ENCODE results near the gene ELAPOR2. TPM values are rescaled to one million over a fixed set of nuclear protein-coding genes. Genes with fewer than 3 reads are reported as not detected.

ELAPOR2 gene
- total and polyA plus RNA-seq, 2 of the 4 experiments (the other 2 are of a cell fraction) = 0.62 to 1.3 TPM

- ChIA-PET CTCF (no interaction called here), POLR2A (ENCODE audit: unreplicated experiment) (no interaction called here)
- Histone ChIP-seq H2BK120ac (ENCODE audit: low read depth, low read length) (no peak overlapping the region), H3K14ac (replicated peaks; ENCODE audit: low read depth, low read length) (no peak overlapping the region), H3K4me1 (ENCODE audit: control insufficient read depth, insufficient read depth, low read length) (peaks cover 1% of the 10 kb centered on the region; the same call in 1 of the 2 replicates), H2AK9ac (replicated peaks; ENCODE audit: low read depth, low read length, poor library complexity) (no peak overlapping the region), H3K79me1 (ENCODE audit: low read depth in 1 of 2, low read length in 2 of 2) (no peaks in the 10 kb centered on the region), H3K4me2 (ENCODE audit: low read depth, low read length) (no peak overlapping the region), H3K27me3 (ENCODE audit: control insufficient read depth, insufficient read depth, low read length) (peaks cover 9% of the 10 kb centered on the region), H3K23ac (ENCODE audit: low read depth, low read length) (no peak overlapping the region), H3K4me3 (ENCODE audit: insufficient read depth, low read depth, low read length) (no peak overlapping the region), H3K4ac (ENCODE audit: low read depth, low read length) (no peak overlapping the region), H3K18ac (ENCODE audit: low read depth, low read length) (no peak overlapping the region), H3K27ac (ENCODE audit: insufficient read depth, low read length) (no peak overlapping the region), H2AFZ (replicated peaks; ENCODE audit: low read length, poor library complexity) (no peak overlapping the region), H4K5ac (ENCODE audit: low read depth, low read length) (no peak overlapping the region), H3K36me3 (ENCODE audit: control insufficient read depth, insufficient read depth, low read length) (no peaks in the 10 kb centered on the region), H2BK5ac (ENCODE audit: low read depth, low read length, poor library complexity, severe bottlenecking) (no peak overlapping the region), H4K8ac (ENCODE audit: low read depth in 2 of 2, low read length in 2 of 2) (no peak overlapping the region), H2BK15ac (ENCODE audit: low read depth, low read length) (no peak overlapping the region), H3K9me3 (ENCODE audit: control insufficient read depth, insufficient read depth, low read length) (no peaks in the 10 kb centered on the region), H3K9ac (ENCODE audit: low read depth, low read length) (no peak overlapping the region), H4K91ac (ENCODE audit: insufficient read depth, low read depth, low read length) (no peak overlapping the region), H2AK5ac (ENCODE audit: low read depth, low read length) (no peak overlapping the region), H3K9me1 (ENCODE audit: insufficient read depth, low read length) (no peaks in the 10 kb centered on the region), H4K20me1 (ENCODE audit: insufficient read depth, low read length) (no peaks in the 10 kb centered on the region), H3K56ac (ENCODE audit: extremely low read depth, insufficient read depth, low read length) (no peak overlapping the region), H2BK20ac (ENCODE audit: low read depth, low read length) (no peak overlapping the region)
- BruUV-seq (replicated peaks) = no TSS peak
- ATAC-seq (ENCODE audit: low read depth) (no peak), DNase-seq (no peak)
- WGBS, 2 experiments (ENCODE audit: extremely low coverage in 2 of 2, insufficient read length in 1 of 2) = no CpG with 5 or more reads among the region's 2 CpGs
- intact Hi-C loops (cut with micrococcal nuclease) = no loop called here
- dilution Hi-C loops (cut with HindIII; ENCODE audit: low sequenced_read_pairs, unreplicated experiment) = no loop called here
- in situ Hi-C loops (cut with MboI; ENCODE audit: low sequenced_read_pairs) = no loop called here
- no peak for TF ChIP-seq CTCF (conservative IDR thresholded peaks at IDR 0.05; ENCODE audit: low read depth, low read length)
- TF ChIP-seq MAFK (IDR thresholded peaks at IDR 0.05; ENCODE audit: low read depth, low read length) = no peak
- TF ChIP-seq RCOR1 (IDR thresholded peaks at IDR 0.05; ENCODE audit: insufficient replicate concordance, low read length) = no peak
- no peak for TF ChIP-seq RFX5 (IDR thresholded peaks at IDR 0.05; ENCODE audit: low read depth, low read length)
- no peak for TF ChIP-seq ELK1 (IDR thresholded peaks at IDR 0.05; ENCODE audit: borderline replicate concordance, low read depth, low read length)
Measured at GRCh38 chr7:87057210-87057609, 2.2 kb downstream of the ELAPOR2 start.
